ENCODE measurements around the gene FLACC1.
"Not testable (repeated sequence)": the region's sequence is repeated elsewhere in the genome, so short reads cannot be mapped to it uniquely, and the experiment has no call there.

The FLACC1 gene

GRCh38 chr2:201357221-201357620, at the start of gene FLACC1:
Gene FLACC1 (minus strand): TSS chr2:201357345. CDS start chr2:201351404, 5,941 bp downstream.
- ATAC-seq (replicated peaks) (peak in 1 of 2 donors; percentile 41), DNase-seq (no peak)
- Mint-ChIP-seq H3K36me3 (peaks cover 24 to 31% of the 10 kb centered on the region in 2 donors), H3K4me3 (no peak within 1 kb of the TSS), H3K27me3 (no peaks in the 10 kb centered on the region), H3K9me3 (peaks cover 2 to 3% of the 10 kb centered on the region in 2 donors), H3K4me1 (peaks cover 0 to 5% of the 10 kb centered on the region in 2 donors), H3K27ac (no peak within 1 kb of the TSS)

- H3K4me1 Mint-ChIP-seq: peaks cover 17 to 25% of the 10 kb centered on the region in 2 donors
- ATAC-seq (replicated peaks) (peak; percentile 31 to 59), DNase-seq (no peak)
- no peaks in the 10 kb centered on the region for H3K27me3 Mint-ChIP-seq
- H3K9me3 Mint-ChIP-seq: no peaks in the 10 kb centered on the region
- no peak overlapping the region for H3K27ac Mint-ChIP-seq
- H3K36me3 Mint-ChIP-seq: peaks cover 13 to 30% of the 10 kb centered on the region in 2 donors
- no peak overlapping the region for H3K4me3 Mint-ChIP-seq
Measured at GRCh38 chr2:201406077-201406662, 49.0 kb upstream of the FLACC1 start.

- ATAC-seq (replicated peaks): no peak
- Mint-ChIP-seq H3K9me3 (no peaks in the 10 kb centered on the region), H3K36me3 (peaks cover 7 to 22% of the 10 kb centered on the region in 2 donors), H3K27me3 (no peaks in the 10 kb centered on the region), H3K4me1 (peaks cover 12 to 25% of the 10 kb centered on the region in 2 donors), H3K4me3 (no peak overlapping the region), H3K27ac (no peak overlapping the region)
- no peak for DNase-seq
Measured at GRCh38 chr2:201404699-201405280, 47.6 kb upstream of the FLACC1 start.

GRCh38 chr2:201403880-201404279, 46.7 kb upstream of the FLACC1 start:
- no peaks in the 10 kb centered on the region for H3K27me3 Mint-ChIP-seq
- H3K4me1 Mint-ChIP-seq: peaks cover 12 to 25% of the 10 kb centered on the region in 2 donors
- H3K9me3 Mint-ChIP-seq: no peaks in the 10 kb centered on the region
- no peak overlapping the region for H3K27ac Mint-ChIP-seq
- peaks cover 9 to 29% of the 10 kb centered on the region in 2 donors for H3K36me3 Mint-ChIP-seq
- no peak for DNase-seq
- H3K4me3 Mint-ChIP-seq: no peak overlapping the region
- ATAC-seq (replicated peaks): no peak

- H3K4me1 Mint-ChIP-seq: peaks cover 10 to 25% of the 10 kb centered on the region in 2 donors
Measured at GRCh38 chr2:201402651-201403562, 45.8 kb upstream of the FLACC1 start.

DNA sequence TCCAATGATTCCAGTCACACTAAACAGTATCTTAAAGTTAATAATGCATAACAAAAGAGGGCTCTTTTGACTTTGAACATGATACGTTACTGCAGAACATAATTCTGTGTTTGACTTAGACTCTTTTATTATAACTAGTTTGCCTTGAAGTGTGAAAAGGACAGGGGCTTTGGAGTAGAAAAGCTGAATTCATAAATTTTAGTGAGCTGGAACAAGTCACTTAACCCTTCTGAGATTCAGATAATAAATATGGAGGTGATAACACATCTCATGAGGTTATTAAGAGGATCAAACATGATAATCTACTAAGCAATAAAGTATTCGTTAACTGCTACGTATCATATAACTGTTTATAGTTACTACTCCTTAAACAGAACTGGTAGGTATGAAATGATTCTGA, 44.7 kb upstream of the FLACC1 start:
- Mint-ChIP-seq H3K4me1 (peaks cover 7 to 25% of the 10 kb centered on the region in 2 donors), H3K36me3 (peaks cover 9 to 33% of the 10 kb centered on the region in 2 donors), H3K27me3 (no peaks in the 10 kb centered on the region), H3K27ac (no peak overlapping the region), H3K9me3 (no peaks in the 10 kb centered on the region), H3K4me3 (no peak overlapping the region)
- no peak for ATAC-seq (replicated peaks)
- DNase-seq: no peak

More at GRCh38 chr2:201402651-201403562, 45.8 kb upstream of the FLACC1 start:
- no peaks in the 10 kb centered on the region for H3K27me3 Mint-ChIP-seq
- no peak overlapping the region for H3K4me3 Mint-ChIP-seq
- H3K9me3 Mint-ChIP-seq: no peaks in the 10 kb centered on the region
- H3K27ac Mint-ChIP-seq: peak overlapping the region; percentile 39
- DNase-seq (no peak), ATAC-seq (replicated peaks) (no peak)
- H3K36me3 Mint-ChIP-seq: peaks cover 9 to 34% of the 10 kb centered on the region in 2 donors

- H3K36me3 Mint-ChIP-seq: peaks cover 20 to 48% of the 10 kb centered on the region in 2 donors
- ATAC-seq (replicated peaks) (no peak), DNase-seq (no peak)
- no peaks in the 10 kb centered on the region for H3K4me1 Mint-ChIP-seq
- H3K27me3 Mint-ChIP-seq: no peaks in the 10 kb centered on the region
- no peak overlapping the region for H3K4me3 Mint-ChIP-seq
- H3K27ac Mint-ChIP-seq: no peak overlapping the region
- no peaks in the 10 kb centered on the region for H3K9me3 Mint-ChIP-seq
Measured at GRCh38 chr2:201396595-201396994, 39.5 kb upstream of the FLACC1 start.

- Mint-ChIP-seq H3K27me3 (no peaks in the 10 kb centered on the region), H3K4me1 (no peaks in the 10 kb centered on the region), H3K9me3 (peaks cover 3 to 6% of the 10 kb centered on the region in 2 donors), H3K36me3 (peaks cover 33 to 46% of the 10 kb centered on the region in 2 donors), H3K27ac (no peak overlapping the region), H3K4me3 (no peak overlapping the region)
- no peak for ATAC-seq (replicated peaks)
- DNase-seq: no peak
Measured at GRCh38 chr2:201383136-201383535, 26.0 kb upstream of the FLACC1 start.

- Mint-ChIP-seq H3K4me1 (peaks cover 5 to 9% of the 10 kb centered on the region in 2 donors), H3K27ac (no peak overlapping the region), H3K9me3 (peaks cover 8 to 9% of the 10 kb centered on the region in 2 donors), H3K4me3 (no peak overlapping the region), H3K27me3 (no peaks in the 10 kb centered on the region), H3K36me3 (peaks cover 41 to 51% of the 10 kb centered on the region in 2 donors)
- DNase-seq (no peak), ATAC-seq (replicated peaks) (no peak)
Measured at GRCh38 chr2:201378496-201379397, 21.6 kb upstream of the FLACC1 start.

DNA sequence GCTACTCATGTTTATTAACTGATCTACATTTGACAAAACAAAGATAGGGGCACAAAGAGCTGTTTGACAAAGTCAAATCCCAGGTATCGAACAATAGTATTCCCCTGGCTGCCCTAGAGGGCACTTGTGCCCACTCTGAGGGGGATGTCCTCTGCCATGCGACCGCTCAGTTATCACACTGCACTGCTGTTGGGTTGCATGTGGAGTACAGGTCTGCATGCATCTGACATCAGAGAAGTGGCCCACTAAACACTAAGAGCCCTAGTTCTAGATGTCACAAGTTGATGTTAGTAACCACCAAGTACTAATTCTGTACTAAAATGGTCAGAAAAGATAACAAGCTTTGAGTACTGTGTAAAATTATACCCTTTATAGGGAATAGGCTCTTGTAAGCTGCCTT, 20.1 kb upstream of the FLACC1 start:
- H3K4me3 Mint-ChIP-seq: no peak overlapping the region
- DNase-seq (no peak), ATAC-seq (replicated peaks) (no peak)
- peaks cover 13 to 20% of the 10 kb centered on the region in 2 donors for H3K4me1 Mint-ChIP-seq
- peak overlapping the region; percentile 73 for H3K27ac Mint-ChIP-seq
- H3K9me3 Mint-ChIP-seq: peaks cover 8 to 9% of the 10 kb centered on the region in 2 donors
- H3K27me3 Mint-ChIP-seq: no peaks in the 10 kb centered on the region
- peaks cover 46 to 54% of the 10 kb centered on the region in 2 donors for H3K36me3 Mint-ChIP-seq

- no peak for ATAC-seq (replicated peaks)
- no peak overlapping the region for H3K4me3 Mint-ChIP-seq
- H3K27ac Mint-ChIP-seq: no peak overlapping the region
Measured at GRCh38 chr2:201369775-201370174, 12.6 kb upstream of the FLACC1 start.

GRCh38 chr2:201369318-201369717, 12.2 kb upstream of the FLACC1 start:
- Mint-ChIP-seq H3K9me3 (peaks cover 13 to 17% of the 10 kb centered on the region in 2 donors), H3K4me1 (peaks cover 17 to 35% of the 10 kb centered on the region in 2 donors), H3K36me3 (peaks cover 68 to 85% of the 10 kb centered on the region in 2 donors)
- not testable (repeated sequence) for ATAC-seq (replicated peaks); H3K27me3 Mint-ChIP-seq; H3K4me3 Mint-ChIP-seq; H3K27ac Mint-ChIP-seq; DNase-seq

More at GRCh38 chr2:201369775-201370174, 12.6 kb upstream of the FLACC1 start:
- H3K4me1 Mint-ChIP-seq: peaks cover 17 to 38% of the 10 kb centered on the region in 2 donors
- peaks cover 15 to 17% of the 10 kb centered on the region in 2 donors for H3K9me3 Mint-ChIP-seq
- peaks cover 70 to 88% of the 10 kb centered on the region in 2 donors for H3K36me3 Mint-ChIP-seq
- no peaks in the 10 kb centered on the region for H3K27me3 Mint-ChIP-seq
- no peak for DNase-seq

DNA sequence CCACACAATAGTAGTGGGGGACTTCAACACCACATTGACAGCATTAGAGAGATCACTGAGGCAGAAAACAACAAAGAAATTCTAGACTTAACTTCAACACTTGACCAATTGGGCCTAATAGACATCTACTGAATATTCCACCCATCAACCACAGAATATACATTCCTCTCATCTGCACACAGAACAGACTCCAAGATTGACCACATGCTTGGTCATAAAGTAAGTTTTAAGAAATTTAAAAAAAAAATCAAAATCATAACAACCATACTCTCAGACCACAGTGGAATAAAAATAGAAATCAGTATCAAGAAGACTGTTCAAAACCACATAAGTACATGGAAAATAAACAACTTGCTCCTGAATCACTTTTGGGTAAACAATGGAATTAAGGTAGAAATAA, 9.0 kb upstream of the FLACC1 start:
- H3K36me3 Mint-ChIP-seq: peaks cover 64 to 78% of the 10 kb centered on the region in 2 donors
- no peak overlapping the region for H3K27ac Mint-ChIP-seq
- peaks cover 12 to 14% of the 10 kb centered on the region in 2 donors for H3K9me3 Mint-ChIP-seq
- no peaks in the 10 kb centered on the region for H3K27me3 Mint-ChIP-seq
- peaks cover 5 to 20% of the 10 kb centered on the region in 2 donors for H3K4me1 Mint-ChIP-seq
- DNase-seq (no peak), ATAC-seq (replicated peaks) (no peak)
- no peak overlapping the region for H3K4me3 Mint-ChIP-seq
